Endothelial cell of hepatic sinusoid (primary cell): ENCODE measurements around the gene ADNP2.

Experiments
- in situ Hi-C: cut with HindIII; loops from 2 replicates; pipeline ENCODE4 v1.10.0; 2017; ENCODE audit warnings: low sequenced_read_pairs

ADNP2 gene

DNA sequence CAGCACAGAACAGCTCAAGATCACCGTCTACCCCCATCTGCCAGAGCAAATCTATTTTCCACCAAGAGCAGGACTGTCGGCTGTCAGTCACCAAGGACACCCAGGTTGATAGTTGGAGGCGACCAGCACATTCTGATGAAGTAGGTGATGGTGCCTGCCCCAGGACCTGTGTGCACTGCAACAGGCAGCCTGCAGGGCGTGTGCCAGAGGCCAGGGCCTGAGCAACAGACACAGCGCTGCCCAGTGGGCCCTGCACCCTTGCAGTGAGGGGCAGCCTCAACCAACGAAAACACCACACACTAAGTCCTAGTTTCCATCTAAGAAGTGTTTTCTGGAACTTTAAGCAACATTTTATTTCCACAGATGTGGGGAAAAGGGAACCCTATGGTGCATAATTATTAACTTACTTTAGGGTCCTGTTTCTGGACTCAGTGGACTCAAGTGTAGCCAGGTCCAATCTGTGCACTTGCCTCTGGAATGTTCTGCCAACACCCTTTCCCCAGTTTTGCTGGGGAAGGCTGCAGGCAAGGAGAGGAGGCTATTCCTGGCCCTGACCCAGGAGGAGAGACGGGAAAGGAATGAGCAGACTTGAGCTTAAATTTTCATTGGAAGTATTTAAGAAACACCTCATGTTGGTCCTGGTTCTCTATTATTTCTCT lies 61.5 kb downstream of the ADNP2 start:
- in situ Hi-C loops: no loop called here

DNA sequence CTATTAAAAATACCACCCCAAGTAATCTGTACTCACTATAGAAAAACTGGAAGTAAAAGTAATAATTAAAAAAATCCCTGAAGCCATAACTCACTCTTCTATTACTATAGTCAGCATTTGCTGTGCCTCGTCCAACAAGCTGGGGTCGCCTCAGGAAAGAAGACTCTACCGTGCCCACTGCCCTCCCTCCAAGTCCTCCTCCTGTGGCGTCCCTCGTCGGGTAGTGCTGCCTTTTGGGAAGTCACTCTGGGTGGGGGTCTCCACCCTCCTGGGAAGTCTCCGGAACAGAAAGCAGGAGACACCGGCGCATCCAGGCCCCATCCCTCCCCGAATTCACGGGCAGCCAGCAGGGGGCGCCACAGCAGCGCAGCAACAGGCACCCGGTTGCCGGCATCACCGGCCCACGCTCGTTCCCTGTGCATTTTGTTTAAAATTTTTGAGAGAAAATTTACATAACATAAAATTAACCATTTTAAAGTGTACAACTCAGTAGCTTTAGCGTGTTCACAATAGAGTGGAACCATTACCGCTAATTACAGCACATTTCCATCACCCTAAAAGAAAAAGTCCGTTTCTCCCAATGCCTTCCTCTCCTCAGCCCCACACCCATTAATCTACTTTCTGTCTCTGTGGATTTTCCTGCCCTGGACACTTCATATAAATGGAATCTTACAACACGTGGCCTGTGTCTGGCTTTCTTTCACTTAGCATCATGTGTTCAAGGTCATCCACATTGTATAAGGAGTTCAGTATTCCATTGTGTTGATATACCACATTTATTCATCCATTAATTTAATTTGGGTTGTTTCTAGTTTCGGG lies 62.2 kb downstream of the ADNP2 start:
- in situ Hi-C loops: no loop called here

DNA sequence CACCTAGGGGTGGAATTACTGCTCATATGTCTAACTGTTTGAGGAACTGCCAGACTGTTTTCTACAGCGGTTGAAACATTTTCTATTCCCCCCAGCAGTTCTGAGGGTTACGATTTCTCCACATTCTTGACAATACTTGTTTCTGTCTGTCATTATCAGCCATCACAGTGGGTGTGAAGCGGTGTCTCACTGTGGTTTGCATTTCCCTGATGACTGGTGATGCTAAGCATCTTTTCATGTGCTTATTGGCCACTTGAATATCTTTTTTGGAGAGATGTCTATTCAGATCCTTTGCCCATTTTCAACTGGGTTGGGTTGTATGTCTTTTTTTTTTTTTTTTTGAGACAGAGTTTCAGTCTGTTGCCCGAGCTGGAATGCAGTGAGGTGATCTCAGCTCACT lies 63.0 kb downstream of the ADNP2 start:
- in situ Hi-C loops: no loop called here

DNA sequence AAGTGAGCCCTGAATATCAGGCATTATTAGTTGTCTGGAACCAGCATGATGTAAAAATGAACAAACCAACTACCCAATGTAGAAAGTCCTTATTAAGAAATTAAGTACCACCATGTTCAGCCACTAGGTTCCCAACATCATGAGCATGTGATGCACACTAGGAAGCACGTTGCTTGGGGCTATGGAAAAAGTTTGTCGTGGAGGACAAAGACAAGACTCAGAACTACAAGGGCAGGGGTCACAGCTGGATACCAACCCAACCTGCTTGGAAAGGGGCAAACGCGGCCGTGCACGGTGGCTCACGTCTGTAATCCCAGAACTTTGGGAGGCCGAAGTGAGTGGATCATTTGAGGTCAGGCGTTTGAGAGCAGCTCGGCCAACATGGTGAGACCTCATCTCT lies 64.0 kb downstream of the ADNP2 start:
- in situ Hi-C loops: no loop called here

DNA sequence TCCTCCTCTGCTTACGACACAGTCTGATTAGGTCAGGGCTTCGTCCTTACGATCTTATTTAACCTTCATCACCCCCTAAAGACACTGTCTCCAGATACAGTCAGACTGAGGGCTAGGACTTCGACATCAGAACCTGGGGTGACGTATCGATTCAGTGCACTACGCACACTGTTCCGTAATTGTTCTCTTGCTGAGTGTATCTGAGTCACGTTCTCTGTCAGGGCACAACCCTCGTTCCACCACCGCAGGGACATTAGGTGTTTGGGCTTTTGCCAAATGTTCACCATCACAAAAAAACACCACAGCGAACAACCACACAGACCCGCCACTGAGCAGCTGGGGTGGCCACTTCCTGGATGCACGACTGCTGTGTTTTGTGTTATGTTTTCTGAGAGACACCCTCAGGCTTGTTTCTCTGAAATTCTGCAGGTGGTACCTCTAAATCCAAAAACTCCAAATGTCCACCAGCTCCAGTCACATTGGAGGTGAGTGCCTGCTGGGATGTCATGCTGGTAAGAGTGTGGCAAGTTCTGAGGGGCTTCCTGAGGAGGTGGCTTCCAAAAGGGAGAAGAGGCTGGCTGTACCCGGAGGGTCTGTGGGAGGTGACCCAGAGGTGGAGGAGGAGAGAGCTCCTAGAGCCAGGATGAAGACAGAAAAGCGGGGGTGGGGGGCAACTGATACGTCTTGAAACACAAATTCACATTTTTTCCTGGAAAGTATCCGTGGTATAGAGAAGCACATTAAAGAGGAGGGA lies 66.6 kb downstream of the ADNP2 start:
- in situ Hi-C loops: no loop called here

DNA sequence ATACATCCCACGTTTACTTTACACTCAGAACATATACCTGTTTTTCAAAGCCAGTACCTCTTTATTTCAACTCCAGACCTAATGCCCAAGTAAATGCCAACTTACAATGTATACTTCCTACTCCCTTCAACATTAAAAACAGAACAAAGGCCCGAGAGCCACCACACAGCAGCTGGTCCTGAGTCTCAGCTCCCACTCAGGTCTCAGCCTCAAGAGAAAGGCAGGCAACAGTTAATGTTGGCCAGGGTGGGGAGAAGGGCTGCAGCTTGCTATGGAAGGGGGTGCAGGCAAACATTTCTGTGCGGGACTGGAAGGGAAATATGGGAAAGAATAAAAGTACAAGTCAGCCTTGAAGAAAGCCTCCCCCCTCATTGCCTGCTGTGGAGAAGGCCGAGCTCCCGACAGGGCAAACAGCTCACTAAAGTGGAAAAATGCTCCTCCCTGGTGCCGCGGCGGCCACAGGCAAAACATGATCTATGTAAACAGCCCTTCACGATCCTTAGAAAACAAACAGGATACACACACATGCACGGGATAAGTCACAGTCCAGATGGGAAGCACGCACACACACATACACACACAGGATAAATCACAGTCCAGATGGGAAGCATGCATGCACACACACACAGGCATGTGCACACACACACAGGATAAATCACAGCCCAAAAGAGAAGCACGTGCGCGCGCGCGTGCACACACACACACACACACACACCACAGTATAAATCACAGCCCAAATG lies 67.4 kb downstream of the ADNP2 start:
- in situ Hi-C loops: no loop called here

DNA sequence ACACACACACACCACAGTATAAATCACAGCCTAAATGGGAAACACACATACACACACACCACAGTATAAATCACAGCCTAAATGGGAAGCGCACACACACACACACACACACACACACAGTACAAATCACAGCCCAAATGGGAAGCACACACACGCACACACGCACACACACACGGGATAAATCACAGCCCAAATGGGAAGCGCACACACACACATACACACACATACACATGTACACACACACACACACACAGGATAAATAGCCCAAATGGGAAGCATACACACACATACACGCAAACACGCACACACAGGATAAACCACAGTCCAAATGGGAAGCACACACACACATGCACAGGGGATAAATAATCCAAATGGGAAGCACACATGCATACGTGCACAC lies 68.1 kb downstream of the ADNP2 start:
- in situ Hi-C loops: no loop called here

DNA sequence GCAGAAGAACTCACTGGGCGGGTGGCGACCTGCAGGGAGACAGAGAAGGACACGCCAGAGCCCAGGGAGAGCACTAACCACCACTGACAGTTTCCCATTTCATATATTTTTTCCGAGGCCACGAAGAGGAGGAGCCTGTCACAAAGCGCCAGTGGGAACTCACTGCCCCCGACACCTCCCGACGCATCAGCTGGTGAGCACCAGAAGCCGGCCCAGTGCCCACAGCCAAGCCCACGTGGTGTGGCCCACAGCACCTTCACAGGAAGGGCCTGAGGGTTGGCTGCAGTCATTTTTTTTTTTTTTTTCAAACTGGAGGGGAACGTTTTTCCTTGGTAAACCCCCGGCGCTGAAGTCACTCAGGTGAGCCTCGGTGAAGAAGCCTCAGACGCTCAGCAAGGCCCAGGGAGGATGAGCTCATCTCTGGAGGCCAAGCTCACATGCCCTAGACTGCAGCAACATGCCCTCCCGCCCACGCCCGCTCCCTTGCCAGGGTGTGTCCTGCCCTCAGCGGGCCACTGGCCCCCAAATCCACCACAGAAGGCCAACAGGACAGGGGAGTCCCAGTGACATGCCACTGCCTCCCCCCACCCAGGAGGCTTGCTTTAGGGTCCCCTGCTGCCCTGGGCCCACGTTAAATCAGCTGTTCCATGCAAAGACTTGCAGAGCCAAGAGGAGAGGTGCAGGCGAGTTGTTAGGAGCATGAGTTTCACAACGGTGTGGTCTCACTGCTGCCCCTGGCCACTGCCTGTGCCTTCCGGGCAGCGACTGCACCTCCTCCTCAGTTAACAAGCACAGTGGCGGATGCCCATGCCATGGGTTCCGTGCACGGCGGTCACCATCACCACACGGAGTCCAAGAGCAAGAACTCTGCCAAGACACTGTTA lies 70.1 kb downstream of the ADNP2 start:
- in situ Hi-C loops: no loop called here

DNA sequence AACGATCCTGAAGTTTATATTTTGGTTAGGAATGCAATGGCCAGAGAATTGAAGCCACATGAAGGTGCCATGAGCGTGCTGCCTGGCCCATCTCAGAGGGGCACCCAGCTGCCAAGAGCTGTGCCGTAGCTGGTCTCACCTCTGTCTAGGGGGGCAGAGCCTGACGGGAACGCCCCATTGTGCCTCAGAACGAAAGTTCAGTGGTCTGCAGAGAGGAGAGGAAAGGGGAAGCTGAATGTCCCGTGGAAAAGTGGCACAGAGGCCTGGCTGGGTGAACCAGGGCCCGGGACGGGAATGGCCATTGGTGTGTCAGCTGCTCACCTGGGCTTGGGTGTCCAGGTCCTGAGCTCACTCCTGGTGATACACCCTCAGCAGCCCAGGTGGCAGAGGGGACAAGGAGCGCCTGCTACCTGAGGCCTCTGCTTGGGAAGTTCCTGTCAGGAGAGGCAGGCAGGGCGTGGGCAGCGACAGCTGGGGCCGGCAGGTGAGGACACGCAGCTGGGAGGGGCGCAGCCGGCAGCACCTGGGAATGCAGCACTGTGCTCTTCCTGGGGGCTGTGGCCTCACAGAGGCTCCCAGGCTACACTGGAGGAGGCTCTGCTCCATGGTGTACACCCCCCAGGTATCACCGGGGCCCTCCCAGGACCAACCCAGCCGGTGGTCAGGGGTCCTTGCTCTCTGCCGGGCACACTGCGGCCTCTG lies 70.9 kb downstream of the ADNP2 start:
- in situ Hi-C loops: no loop called here

DNA sequence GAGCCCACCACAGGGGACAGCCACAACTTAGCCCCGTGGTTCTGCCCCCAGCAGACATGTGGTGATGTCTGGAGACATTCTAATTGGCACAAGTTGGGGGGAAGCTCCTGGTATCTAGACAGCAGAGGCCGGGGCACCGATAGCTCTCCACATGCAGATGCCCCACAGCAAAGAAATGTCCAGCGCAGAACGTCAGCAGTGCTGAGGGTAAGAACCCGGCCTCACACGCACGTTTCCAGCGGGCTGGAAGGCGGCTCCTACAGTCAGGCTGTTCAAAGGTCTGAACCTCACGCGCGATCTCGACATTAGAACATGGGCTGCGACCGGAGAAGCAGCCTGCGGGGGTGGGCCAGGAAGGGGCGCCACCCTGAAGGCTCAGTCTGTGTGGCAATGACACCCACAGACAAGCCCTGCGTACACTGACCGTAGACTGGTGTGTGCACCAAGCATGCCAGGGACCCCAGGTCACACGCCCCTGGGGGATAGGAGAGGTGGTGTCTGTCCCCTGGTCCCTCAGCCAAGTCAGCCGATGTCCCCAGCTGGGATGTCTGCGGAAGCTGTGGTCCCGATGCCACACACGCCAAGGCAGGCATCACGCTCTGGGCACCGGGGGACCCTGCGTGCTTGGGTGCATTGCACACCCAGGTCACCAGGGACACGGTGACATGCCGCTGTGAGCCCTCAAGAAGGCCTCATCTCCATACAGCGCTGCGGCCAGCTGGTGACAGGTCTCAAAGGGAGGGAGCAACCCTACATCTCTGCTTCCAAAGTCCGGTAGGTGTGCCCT lies 71.9 kb downstream of the ADNP2 start:
- in situ Hi-C loops: no loop called here

DNA sequence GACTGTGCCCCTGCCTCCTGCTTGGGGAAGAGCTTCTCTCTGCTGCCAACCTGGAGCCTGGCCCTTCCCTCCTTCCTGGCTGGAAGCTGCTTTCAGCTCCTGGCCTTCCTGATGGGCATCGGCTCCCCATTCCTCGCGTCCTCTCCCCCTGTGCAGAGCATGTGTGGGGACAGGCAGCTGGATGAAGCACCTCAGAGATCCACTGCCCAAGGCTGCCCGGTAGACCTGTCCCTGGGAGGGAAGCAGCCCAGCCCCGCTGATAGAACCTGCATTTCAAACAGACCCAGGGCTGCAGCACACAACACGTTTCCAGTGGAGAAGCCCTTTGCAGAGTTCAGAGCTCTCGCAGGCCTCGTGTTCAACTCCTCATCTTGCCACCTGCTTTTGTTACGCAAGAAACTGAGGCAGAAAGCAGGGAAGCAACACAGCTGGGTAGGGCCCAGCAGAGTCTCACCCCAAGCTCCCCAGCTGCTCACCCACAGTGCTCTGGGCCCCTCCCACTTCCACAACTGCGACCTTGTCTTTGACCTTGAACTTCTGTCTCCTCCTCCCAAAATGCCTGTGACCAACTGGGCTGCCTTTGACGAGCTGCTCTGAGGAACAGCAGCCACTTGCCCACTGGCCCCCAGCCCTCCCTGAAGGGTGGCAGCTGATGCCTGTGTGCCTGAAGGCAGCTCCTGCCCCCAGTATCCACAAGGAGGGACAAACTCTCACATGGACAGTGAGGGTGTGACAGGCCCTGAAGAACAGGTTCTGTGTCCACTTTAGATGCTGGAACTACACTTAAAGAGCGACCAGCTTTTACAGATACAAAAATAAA lies 72.8 kb downstream of the ADNP2 start:
- in situ Hi-C loops: no loop called here

DNA sequence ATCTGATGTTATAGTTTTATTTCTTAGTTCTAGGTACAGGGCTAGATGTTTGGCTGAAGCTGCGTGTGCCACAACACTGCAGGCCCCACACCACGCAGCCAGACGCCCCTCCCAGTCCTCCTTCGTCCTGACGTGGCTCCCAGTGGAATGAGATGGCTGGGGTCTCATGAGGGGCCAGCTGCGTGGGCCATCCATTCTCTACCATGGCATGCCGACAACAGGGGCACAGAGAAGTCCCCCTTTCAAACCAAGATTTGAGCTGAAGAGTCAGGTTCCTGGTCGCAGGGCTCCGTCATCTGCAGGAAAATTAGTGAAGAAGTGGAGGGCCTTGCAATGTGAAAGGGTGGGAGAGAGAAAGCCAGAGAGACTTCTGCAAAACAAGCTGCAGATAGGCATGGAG lies 73.8 kb downstream of the ADNP2 start:
- in situ Hi-C loops: no loop called here

DNA sequence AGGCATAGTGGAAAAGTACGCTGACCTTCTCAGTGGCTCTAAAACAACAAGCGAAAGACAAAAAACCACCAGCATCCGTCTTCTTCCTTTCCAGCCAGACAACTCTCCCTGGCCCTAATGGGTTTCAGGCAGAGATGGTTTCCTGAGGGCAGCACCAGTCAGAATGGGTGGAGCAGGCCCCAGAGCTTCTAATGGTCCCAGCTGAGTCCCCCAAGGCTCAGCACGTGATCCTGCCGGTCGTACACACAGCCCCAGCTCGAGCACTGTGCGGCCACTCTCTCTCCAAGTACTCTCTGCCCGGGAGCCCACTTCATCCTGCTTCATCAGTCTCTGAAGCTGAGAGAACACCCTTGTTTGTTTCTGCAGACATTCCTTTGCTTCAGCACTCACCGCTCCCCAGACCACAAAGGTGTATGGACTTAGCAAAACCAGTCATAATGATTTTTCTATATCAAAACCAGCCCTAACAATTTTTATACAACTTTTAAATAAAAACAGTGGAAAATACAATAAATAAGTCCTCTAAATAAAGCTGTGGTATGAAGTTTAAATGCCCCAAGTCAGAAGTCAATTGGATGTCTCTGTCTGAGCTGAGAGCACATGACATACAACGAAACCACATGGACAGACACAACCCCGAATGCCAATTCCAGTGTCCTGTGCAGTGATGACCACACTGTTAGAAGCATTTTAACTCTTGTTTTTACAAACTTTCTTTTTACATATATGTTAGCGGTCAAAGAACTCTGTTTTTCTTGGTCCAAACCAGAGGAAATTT lies 74.4 kb downstream of the ADNP2 start:
- in situ Hi-C loops: no loop called here

DNA sequence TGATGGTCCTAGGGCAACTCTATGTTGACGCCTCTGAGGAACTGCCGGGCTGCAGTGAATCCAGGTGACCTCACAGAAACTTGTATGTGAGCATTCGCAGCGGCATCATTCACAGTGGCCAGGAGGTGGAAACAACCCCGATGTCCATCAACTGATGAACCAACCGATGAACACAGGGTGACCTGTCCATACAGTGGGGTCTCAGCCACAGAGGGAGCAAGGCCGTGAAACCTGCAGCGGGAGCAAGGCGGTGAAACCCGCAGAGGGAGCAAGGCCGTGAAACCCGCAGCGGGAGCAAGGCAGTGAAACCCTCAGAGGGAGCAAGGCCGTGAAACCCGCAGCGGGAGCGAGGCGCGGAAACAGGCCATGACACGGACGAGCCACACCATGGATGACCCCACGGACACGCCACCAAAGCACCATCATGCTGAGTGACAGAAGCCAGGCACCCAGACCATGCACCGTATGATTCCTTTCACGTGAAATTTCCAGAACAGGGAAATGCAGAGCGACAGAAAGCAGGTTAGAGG lies 75.2 kb downstream of the ADNP2 start:
- in situ Hi-C loops: no loop called here

DNA sequence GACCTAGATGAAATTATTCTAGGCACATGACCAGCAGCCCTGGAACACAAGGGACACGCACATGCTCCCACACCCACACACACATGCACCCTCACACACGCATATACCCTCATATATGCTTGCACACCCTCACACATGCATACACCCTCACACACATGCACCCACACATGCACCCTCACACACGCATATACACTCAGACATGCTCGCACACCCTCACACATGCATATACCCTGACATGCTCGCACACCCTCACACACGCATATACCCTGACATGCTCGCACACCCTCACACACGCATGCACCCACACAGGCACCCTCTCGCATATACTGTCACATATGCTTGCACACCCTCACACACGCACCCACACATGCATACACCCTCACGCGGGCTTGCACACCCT lies 76.5 kb downstream of the ADNP2 start:
- in situ Hi-C loops: no loop called here

DNA sequence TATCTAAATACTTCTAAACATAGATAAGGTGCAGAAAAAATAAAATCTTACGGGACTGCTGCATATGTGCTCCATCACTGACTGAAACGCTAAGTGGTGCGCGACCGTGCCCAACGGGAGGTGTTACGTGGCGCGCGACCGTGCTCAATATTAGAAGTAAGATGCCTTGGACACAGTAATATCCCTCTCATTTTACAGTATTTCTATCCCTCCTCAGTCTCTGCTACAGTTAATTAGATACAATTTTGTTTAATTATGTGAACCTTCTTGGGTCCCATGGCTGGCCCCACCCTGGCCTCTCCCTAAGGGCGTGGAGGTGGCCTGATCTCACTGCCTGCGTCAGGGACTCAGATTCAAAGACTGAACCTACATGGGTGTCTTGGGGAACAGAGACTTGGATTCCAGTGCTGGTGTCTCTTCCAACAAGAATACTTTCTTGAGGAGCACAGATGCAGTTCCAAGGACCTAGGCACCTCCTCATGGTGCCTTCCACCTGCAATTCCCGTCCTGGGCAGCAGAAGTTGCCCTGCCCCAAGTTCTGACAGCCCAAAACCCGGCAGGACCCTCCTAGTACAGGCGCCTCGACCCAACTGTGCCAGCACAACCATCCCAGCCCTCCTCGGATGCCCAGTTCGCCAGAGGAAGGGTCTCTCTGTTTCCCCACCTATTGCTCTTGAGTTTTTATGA lies 79.0 kb downstream of the ADNP2 start:
- in situ Hi-C loops: no loop called here
